IMR-90 (cell line): Measurements from ENCODE around the gene OCSTAMP.

Experiments used
- CTCF ChIP-seq: conservative IDR thresholded peaks from 2 replicates; pipeline ENCODE4 v1.5.1; 2012; ENCODE audit warnings: mild to moderate bottlenecking, low read depth, low read length, improper control_type of control experiment
- ELK1 ChIP-seq: fragments of 150-350 bp; IDR thresholded peaks from 2 replicates; pipeline ENCODE4 v1.6.1; 2016; ENCODE audit warnings: low read depth, mild to moderate bottlenecking, low read length, moderate library complexity, borderline replicate concordance
- FOS ChIP-seq: fragments of 150-350 bp; IDR thresholded peaks from 2 replicates; pipeline ENCODE4 v1.6.1; 2016; ENCODE audit warnings: low read depth, low read length
- MAZ ChIP-seq: IDR thresholded peaks from 2 replicates; pipeline ENCODE4 v1.6.1; 2012; ENCODE audit warnings: low read depth, mild to moderate bottlenecking, low read length, improper control_type of control experiment, moderate library complexity, borderline replicate concordance
- POLR2A ChIP-seq: IDR thresholded peaks from 2 replicates; pipeline ENCODE4 v1.6.1; 2012; ENCODE audit warnings: mild to moderate bottlenecking, low read depth, low read length
- SMC3 ChIP-seq: fragments of 150-350 bp; IDR thresholded peaks from 2 replicates; pipeline ENCODE4 v1.6.1; 2016; ENCODE audit warnings: low read depth, mild to moderate bottlenecking, antibody characterized with exemption, low read length, moderate library complexity
- USF2 ChIP-seq: fragments of 150-350 bp; IDR thresholded peaks from 2 replicates; pipeline ENCODE4 v1.6.1; 2017; ENCODE audit warnings: mild to moderate bottlenecking, antibody characterized with exemption, low read length, low read depth

GRCh38 chr20:46563170-46563859, 12.9 kb upstream of the OCSTAMP start:
- no peak for TF ChIP-seq USF2
- no peak for TF ChIP-seq MAZ
- no peak for TF ChIP-seq CTCF
- no peak for TF ChIP-seq POLR2A
- no peak for TF ChIP-seq ELK1
- TF ChIP-seq FOS, result no peak
- no peak for TF ChIP-seq SMC3
